PC-3 (cell line): Measurements from ENCODE around the gene DPH2. TPM values are rescaled to one million over a fixed set of nuclear protein-coding genes. Genes with fewer than 3 reads are reported as not detected.
A peak's percentile ranks its signal among the peaks of the same experiment; 100 is the strongest.

Source experiments
- ATAC-seq: fragments of 200-7000 bp; cut with Tn5 transposase; 2 replicates; pipeline ENCODE4 v1.9.1; 2020; ENCODE audit warnings: mild to moderate bottlenecking, moderate library complexity
- BruUV-seq: library from RNA; stranded (reverse); fragments of 400-500 nt; replicated peaks from 2 replicates; lab custom pipeline; 2021; lab: Mats Ljungman, UMichigan
- CTCF ChIA-PET: fragments of 300-600 bp; sonication (Branson Sonifier 250); formaldehyde crosslinking; loops from one replicate; lab custom pipeline; 2022; ENCODE audit warnings: antibody characterized with exemption; lab: Charles Lee
- POLR2A ChIA-PET: fragments of 300-600 bp; sonication (Branson Sonifier 250); formaldehyde crosslinking; loops from one replicate; lab custom pipeline; 2022; ENCODE audit warnings: antibody characterized with exemption; ENCODE audit not compliant: unreplicated experiment; lab: Charles Lee
- DNase-seq: peaks from one replicate; pipeline ENCODE4 v3.0.0-alpha.2; 2015
- H2AFZ ChIP-seq: fragments of 300-600 bp; sonication (generic); 2 replicates; pipeline ENCODE4 v1.6.0; 2016; ENCODE audit warnings: antibody characterized with exemption, low read length
- H3F3A ChIP-seq: fragments of 300-600 bp; sonication (generic); one replicate; pipeline ENCODE4 v1.6.0; 2017; ENCODE audit warnings: antibody characterized with exemption, low read length, control low read depth, mild to moderate bottlenecking; ENCODE audit not compliant: unreplicated experiment
- H3K27ac ChIP-seq: fragments of 300-600 bp; sonication (generic); 2 replicates; pipeline ENCODE4 v1.5.1; 2016; ENCODE audit warnings: mild to moderate bottlenecking, low read length
- H3K27me3 ChIP-seq: fragments of 300-600 bp; sonication (generic); 2 replicates; pipeline ENCODE4 v1.6.1; 2016; ENCODE audit warnings: low read length, mixed read lengths
- H3K36me3 ChIP-seq: fragments of 300-600 bp; sonication (generic); 2 replicates; pipeline ENCODE4 v1.6.1; 2016; ENCODE audit warnings: low read depth, mixed run types, low read length, mixed read lengths
- H3K4me1 ChIP-seq: fragments of 300-600 bp; sonication (generic); 2 replicates; pipeline ENCODE4 v1.5.1; 2016; ENCODE audit warnings: low read length; ENCODE audit not compliant: insufficient read depth
- H3K4me2 ChIP-seq: fragments of 300-600 bp; sonication (generic); 2 replicates; pipeline ENCODE4 v1.6.0; 2016; ENCODE audit warnings: low read length
- H3K4me3 ChIP-seq: fragments of 300-600 bp; sonication (generic); 2 replicates; pipeline ENCODE4 v1.5.1; 2016; ENCODE audit warnings: mild to moderate bottlenecking, low read length, mixed read lengths
- H3K79me2 ChIP-seq: fragments of 300-600 bp; sonication (generic); 2 replicates; pipeline ENCODE4 v1.6.1; 2017; ENCODE audit warnings: low read length, mixed read lengths
- H3K9ac ChIP-seq: fragments of 300-600 bp; sonication (generic); 2 replicates; pipeline ENCODE4 v1.6.0; 2016; ENCODE audit warnings: mild to moderate bottlenecking, low read length
- H3K9me2 ChIP-seq: fragments of 300-600 bp; sonication (generic); replicated peaks from 2 replicates; pipeline ENCODE4 v1.6.1; 2016; ENCODE audit warnings: mixed run types, low read length, mixed read lengths
- H3K9me3 ChIP-seq: fragments of 300-600 bp; sonication (generic); 2 replicates; pipeline ENCODE4 v1.6.1; 2016; ENCODE audit warnings: low read length, mixed read lengths
- H4K20me1 ChIP-seq: fragments of 300-600 bp; sonication (generic); 2 replicates; pipeline ENCODE4 v1.6.1; 2016; ENCODE audit warnings: low read length, mixed read lengths
- CTCF ChIP-seq: fragments of 300-600 bp; sonication (generic); conservative IDR thresholded peaks from 2 replicates; pipeline ENCODE4 v1.5.1; 2017; ENCODE audit warnings: antibody characterized with exemption, low read depth, mild to moderate bottlenecking, low read length
- EZH2 ChIP-seq: fragments of 300-600 bp; sonication (generic); IDR thresholded peaks from one replicate; pipeline ENCODE4 v1.6.1; 2017; ENCODE audit warnings: antibody characterized with exemption, mild to moderate bottlenecking, low read length; ENCODE audit not compliant: unreplicated experiment
- EZH2phosphoT487 ChIP-seq: fragments of 300-600 bp; sonication (generic); IDR thresholded peaks from 2 replicates; pipeline ENCODE4 v1.6.1; 2018; ENCODE audit warnings: mild to moderate bottlenecking, antibody characterized with exemption, low read length, borderline replicate concordance
- intact Hi-C: fragments of 100-400 bp; cut with micrococcal nuclease; formaldehyde crosslinking; loops from 2 replicates; pipeline ENCODE4 v1.9.0; 2023
- total RNA-seq: library from RNA; depleted of rRNA; stranded (reverse); fragments of >200 nt; gene quantifications from 2 replicates; pipeline ENCODE4 v1.2.3, GENCODE V29; 2014

The DPH2 gene
- total RNA-seq, 1 experiment from 2014 or later, result 46.3 TPM

GRCh38 chr1:43985984-43986595 lies 16.3 kb downstream of the DPH2 start:
- H3K27me3 ChIP-seq, result no peaks in the 10 kb centered on the region
- TF ChIP-seq EZH2, result no peak
- no peak for TF ChIP-seq EZH2phosphoT487
- no peak for TF ChIP-seq CTCF
- DNase-seq (no peak), ATAC-seq (0 out of 2 replicates have a peak, but pooled peaks have one; percentile 3)
- no peaks in the 10 kb centered on the region for H3K9me2 ChIP-seq
- H3F3A ChIP-seq, result no peaks in the 10 kb centered on the region
- intact Hi-C loops, result no loop called here
- H2AFZ ChIP-seq, result no peak overlapping the region
- no peak overlapping the region for H3K4me2 ChIP-seq
- CTCF ChIA-PET, result no interaction called here
- H3K4me1 ChIP-seq, result peaks cover 9% of the 10 kb centered on the region
- H3K27ac ChIP-seq, result no peak overlapping the region
- H3K9me3 ChIP-seq, result no peaks in the 10 kb centered on the region
- no peaks in the 10 kb centered on the region for H4K20me1 ChIP-seq
- H3K4me3 ChIP-seq, result no peak overlapping the region
- H3K9ac ChIP-seq, result no peak overlapping the region
- no TSS peak for BruUV-seq
- peaks cover 25% of the 10 kb centered on the region for H3K79me2 ChIP-seq
- POLR2A ChIA-PET, result no interaction called here
- H3K36me3 ChIP-seq, result peaks cover 9% of the 10 kb centered on the region; the same call in 1 of the 2 replicates

GRCh38 chr1:43986712-43987111 lies 16.9 kb downstream of the DPH2 start:
- ChIA-PET POLR2A (no interaction called here), CTCF (no interaction called here)
- Histone ChIP-seq H4K20me1 (no peaks in the 10 kb centered on the region), H3K9ac (no peak overlapping the region), H3K27ac (no peak overlapping the region), H3K4me3 (no peak overlapping the region), H3K79me2 (peaks cover 19% of the 10 kb centered on the region), H3K9me3 (no peaks in the 10 kb centered on the region), H2AFZ (no peak overlapping the region), H3F3A (no peaks in the 10 kb centered on the region), H3K4me1 (peaks cover 11% of the 10 kb centered on the region), H3K4me2 (no peak overlapping the region), H3K36me3 (peaks cover 8% of the 10 kb centered on the region; the same call in 1 of the 2 replicates), H3K9me2 (no peaks in the 10 kb centered on the region), H3K27me3 (no peaks in the 10 kb centered on the region)
- ATAC-seq (no peak), DNase-seq (no peak)
- TF ChIP-seq EZH2, result no peak
- no peak for TF ChIP-seq CTCF
- no peak for TF ChIP-seq EZH2phosphoT487
- BruUV-seq, result no TSS peak
- intact Hi-C loops, result no loop called here

GRCh38 chr1:43987159-43987902 lies 17.5 kb downstream of the DPH2 start:
- H3K9me2 ChIP-seq, result no peaks in the 10 kb centered on the region
- H3K27me3 ChIP-seq, result no peaks in the 10 kb centered on the region
- no peak overlapping the region for H2AFZ ChIP-seq
- ATAC-seq (no peak; the same call in 1 of the 2 replicates), DNase-seq (no peak)
- ChIA-PET POLR2A (no interaction called here), CTCF (no interaction called here)
- no peaks in the 10 kb centered on the region for H3F3A ChIP-seq
- no peaks in the 10 kb centered on the region for H3K9me3 ChIP-seq
- peaks cover 2% of the 10 kb centered on the region; the same call in 1 of the 2 replicates for H3K36me3 ChIP-seq
- peaks cover 12% of the 10 kb centered on the region for H3K79me2 ChIP-seq
- peaks cover 14% of the 10 kb centered on the region for H3K4me1 ChIP-seq
- H3K27ac ChIP-seq, result no peak overlapping the region
- no peak overlapping the region for H3K4me3 ChIP-seq
- TF ChIP-seq EZH2phosphoT487 (no peak), CTCF (no peak), EZH2 (no peak)
- H4K20me1 ChIP-seq, result no peaks in the 10 kb centered on the region
- H3K4me2 ChIP-seq, result no peak overlapping the region
- H3K9ac ChIP-seq, result no peak overlapping the region
- intact Hi-C loops, result no loop called here
- BruUV-seq, result no TSS peak
